ENCODE data around the gene GRID1.

- TF ChIP-seq POLR2A (IDR thresholded peaks at IDR 0.05) (no peak), CTCF (IDR thresholded peaks at IDR 0.05) (no peak)
Measured at GRCh38 chr10:86347856-86348255, 18.7 kb downstream of the GRID1 start.

Measured in esophagus squamous epithelium (tissue), 4 donors.